Hepatocyte (in vitro differentiated cells): ENCODE results near the gene NFIL3.

Experiments
- EZH2phosphoT487 ChIP-seq: fragments of 200-600 bp; sonication (generic); IDR thresholded peaks from one replicate; pipeline ENCODE4 v1.6.1; 2018; ENCODE audit warnings: antibody characterized with exemption, mild to moderate bottlenecking, low read depth, moderate library complexity; ENCODE audit not compliant: unreplicated experiment, severe bottlenecking
- TF ChIP-seq, protein P1 (sequence below): fragments of 200-600 bp; sonication (generic); IDR thresholded peaks from 2 replicates; pipeline ENCODE4 v1.5.1; 2016; ENCODE audit warnings: antibody characterized with exemption, mild to moderate bottlenecking; ENCODE audit not compliant: poor library complexity

DNA sequence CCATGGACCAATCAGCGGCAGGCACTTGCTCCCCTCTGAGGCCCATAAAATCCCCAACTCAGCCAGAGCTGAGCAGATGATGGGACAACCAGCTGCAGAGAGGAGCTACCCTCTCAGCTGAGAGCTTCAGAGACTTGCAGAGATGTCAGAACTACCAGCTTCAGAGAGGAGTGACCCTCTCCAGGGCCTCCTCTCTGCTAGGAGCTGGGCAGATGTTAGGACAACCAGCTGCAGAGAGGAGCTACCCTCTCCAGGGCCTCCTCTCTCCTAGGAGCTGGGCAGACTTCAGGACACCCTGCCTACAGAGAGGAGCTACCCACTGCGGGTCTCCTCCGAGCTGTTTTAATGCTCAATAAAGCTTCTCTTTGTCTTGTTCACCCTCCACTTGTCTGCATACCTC, 58.9 kb downstream of the NFIL3 start:
- TF ChIP-seq, protein P1, sequence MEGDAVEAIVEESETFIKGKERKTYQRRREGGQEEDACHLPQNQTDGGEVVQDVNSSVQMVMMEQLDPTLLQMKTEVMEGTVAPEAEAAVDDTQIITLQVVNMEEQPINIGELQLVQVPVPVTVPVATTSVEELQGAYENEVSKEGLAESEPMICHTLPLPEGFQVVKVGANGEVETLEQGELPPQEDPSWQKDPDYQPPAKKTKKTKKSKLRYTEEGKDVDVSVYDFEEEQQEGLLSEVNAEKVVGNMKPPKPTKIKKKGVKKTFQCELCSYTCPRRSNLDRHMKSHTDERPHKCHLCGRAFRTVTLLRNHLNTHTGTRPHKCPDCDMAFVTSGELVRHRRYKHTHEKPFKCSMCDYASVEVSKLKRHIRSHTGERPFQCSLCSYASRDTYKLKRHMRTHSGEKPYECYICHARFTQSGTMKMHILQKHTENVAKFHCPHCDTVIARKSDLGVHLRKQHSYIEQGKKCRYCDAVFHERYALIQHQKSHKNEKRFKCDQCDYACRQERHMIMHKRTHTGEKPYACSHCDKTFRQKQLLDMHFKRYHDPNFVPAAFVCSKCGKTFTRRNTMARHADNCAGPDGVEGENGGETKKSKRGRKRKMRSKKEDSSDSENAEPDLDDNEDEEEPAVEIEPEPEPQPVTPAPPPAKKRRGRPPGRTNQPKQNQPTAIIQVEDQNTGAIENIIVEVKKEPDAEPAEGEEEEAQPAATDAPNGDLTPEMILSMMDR: no peak
- no peak for TF ChIP-seq EZH2phosphoT487
